A549 (cell line): ENCODE results near the gene ZSCAN25. TPM values are rescaled to one million over a fixed set of nuclear protein-coding genes. Genes with fewer than 3 reads are reported as not detected.

Experiments
- ATAC-seq, 2 experiments: fragments of 200-7000 bp in 1 of 2; fragments of >200 bp in 1 of 2; cut with Nextera tagmentation in 1 of 2; cut with Tn5 transposase in 1 of 2; 3 replicates each; pipeline versions ENCODE4 v1.8.0 to v1.9.1; 2018 to 2020; ENCODE audit warnings: mild to moderate bottlenecking in 1 of 2, moderate library complexity in 1 of 2
- CTCF ChIA-PET: fragments of 300-600 bp; sonication (Branson Sonifier 250); formaldehyde crosslinking; extraction: SDS; loops from one replicate; lab custom pipeline; 2021; ENCODE audit warnings: antibody characterized with exemption, inconsistent platforms; lab: Yijun Ruan, JAX
- POLR2A ChIA-PET: fragments of 350-600 bp; formaldehyde crosslinking; extraction: SDS; loops from one replicate; lab custom pipeline; 2021; ENCODE audit warnings: antibody characterized with exemption, inconsistent platforms; lab: Yijun Ruan, JAX
- DNase-seq, 2 experiments: peaks; one replicate each; pipeline versions ENCODE4 v3.0.0 to v3.0.0-alpha.2; 2011 to 2016; ENCODE audit warnings: low read depth in 1 of 2, low spot score in 1 of 2
- FAIRE-seq: peaks from 2 replicates; lab custom pipeline; 2011; peaks lifted over from hg19 to GRCh38; lab: Jason Lieb, UNC
- H3K27ac ChIP-seq, 2 experiments: fragments of >200 bp; sonication (Bioruptor Twin); formaldehyde crosslinking; 3 replicates each; pipeline ENCODE4 v1.5.1; 2016 to 2017
- H3K4me1 ChIP-seq: fragments of >200 bp; sonication (Bioruptor Twin); formaldehyde crosslinking; 3 replicates; pipeline ENCODE4 v1.6.1; 2016
- H3K4me2 ChIP-seq: fragments of >200 bp; sonication (Bioruptor Twin); formaldehyde crosslinking; 3 replicates; pipeline ENCODE4 v1.6.1; 2016
- H3K4me3 ChIP-seq: fragments of >200 bp; sonication (Bioruptor Twin); formaldehyde crosslinking; 3 replicates; pipeline ENCODE4 v1.5.1; 2016
- H3K9me3 ChIP-seq: fragments of >200 bp; sonication (Bioruptor Twin); formaldehyde crosslinking; 3 replicates; pipeline ENCODE4 v1.6.1; 2016
- CHD2 ChIP-seq: fragments of 150-350 bp; IDR thresholded peaks from 2 replicates; pipeline ENCODE4 v1.6.1; 2014; ENCODE audit warnings: low read length; ENCODE audit not compliant: partially characterized antibody
- CHD4 ChIP-seq: fragments of 200-600 bp; sonication (generic); IDR thresholded peaks from 2 replicates; pipeline ENCODE4 v1.6.1; 2016; ENCODE audit warnings: antibody characterized with exemption, mild to moderate bottlenecking, borderline replicate concordance
- EHMT2 ChIP-seq: fragments of 200-600 bp; sonication (generic); IDR thresholded peaks from 2 replicates; pipeline ENCODE4 v1.6.1; 2016; ENCODE audit warnings: antibody characterized with exemption, low read depth, mild to moderate bottlenecking, moderate library complexity
- FOXS1 ChIP-seq: fragments of 250-450 bp; sonication (Bioruptor Pico); IDR thresholded peaks from 2 replicates; pipeline ENCODE4 v1.5.0; 2020; ENCODE audit warnings: mild to moderate bottlenecking, moderate library complexity
- HDAC2 ChIP-seq: fragments of 200-600 bp; sonication (generic); IDR thresholded peaks from 2 replicates; pipeline ENCODE4 v1.6.1; 2016
- HOXB5 ChIP-seq: fragments of 250-450 bp; sonication (Bioruptor Pico); IDR thresholded peaks from 2 replicates; pipeline ENCODE4 v1.5.0; 2020; ENCODE audit warnings: mild to moderate bottlenecking, moderate library complexity
- JUN ChIP-seq, 2 experiments: fragments of >200 bp; sonication (Bioruptor Twin); formaldehyde crosslinking; IDR thresholded peaks; 2 replicates in 1 of 2; 3 replicates in 1 of 2; pipeline ENCODE4 v1.6.1; 2016 to 2017
- JUNB ChIP-seq: fragments of >200 bp; sonication (Bioruptor Twin); formaldehyde crosslinking; IDR thresholded peaks from 2 replicates; pipeline ENCODE4 v1.6.1; 2016
- KDM5A ChIP-seq: fragments of 200-600 bp; sonication (generic); IDR thresholded peaks from 2 replicates; pipeline ENCODE4 v1.6.1; 2016; ENCODE audit warnings: antibody characterized with exemption, mild to moderate bottlenecking
- RCOR1 ChIP-seq: fragments of 150-350 bp; IDR thresholded peaks from 2 replicates; pipeline ENCODE4 v1.6.1; 2014; ENCODE audit warnings: antibody characterized with exemption, low read length, low read depth
- SMC3 ChIP-seq: fragments of >200 bp; sonication (Bioruptor Twin); formaldehyde crosslinking; IDR thresholded peaks from 3 replicates; pipeline ENCODE4 v1.6.1; 2018; ENCODE audit warnings: inconsistent platforms
- SREBF2 ChIP-seq: fragments of 450-650 bp; IDR thresholded peaks from 2 replicates; pipeline ENCODE4 v1.6.1; 2014; ENCODE audit warnings: mild to moderate bottlenecking, moderate library complexity
- ZC3H11A ChIP-seq: fragments of 450-650 bp; IDR thresholded peaks from 2 replicates; pipeline ENCODE4 v1.6.1; 2014; ENCODE audit warnings: antibody characterized with exemption, mild to moderate bottlenecking
- WGBS: methylation state at CpG from one replicate; pipeline ENCODE4 v1.1.6; 2017; ENCODE audit errors: missing lambda C conversion rate; 5-methylcytosine and 5-hydroxymethylcytosine counted together
- polyA plus RNA-seq, 4 experiments: library from polyadenylated mRNA; depleted of rRNA in 3 of 4; stranded (reverse); fragments of >200 nt; fragmentation: RNase III in 1 of 4; extraction: RNeasy Plus Mini Kit Qiagen cat#74134 plus additional on column Dnase treatment in 1 of 4; gene quantifications; 2 replicates in 3 of 4; 3 replicates in 1 of 4; pipeline ENCODE4 v1.2.3, GENCODE V29; 2011 to 2017
- TF ChIP-seq, protein P1 (sequence below): fragments of 450-650 bp; IDR thresholded peaks from 2 replicates; pipeline ENCODE4 v1.6.1; 2014; ENCODE audit warnings: antibody characterized with exemption
- TF ChIP-seq, protein P2 (sequence below): IDR thresholded peaks from 2 replicates; pipeline ENCODE4 v1.6.1; 2012
- TF ChIP-seq, protein P3 (sequence below): fragments of 200-600 bp; sonication (generic); IDR thresholded peaks from 2 replicates; pipeline ENCODE4 v1.6.1; 2016; ENCODE audit warnings: antibody characterized with exemption, mild to moderate bottlenecking, moderate library complexity
- TF ChIP-seq, protein P4 (sequence below): fragments of >200 bp; sonication (Bioruptor Twin); formaldehyde crosslinking; IDR thresholded peaks from 3 replicates; pipeline ENCODE4 v1.5.1; 2016

Gene ZSCAN25
- polyA plus RNA-seq, 2 of the 4 experiments (the other 2 are of a cell fraction), result 7.5 to 9.3 TPM

DNA sequence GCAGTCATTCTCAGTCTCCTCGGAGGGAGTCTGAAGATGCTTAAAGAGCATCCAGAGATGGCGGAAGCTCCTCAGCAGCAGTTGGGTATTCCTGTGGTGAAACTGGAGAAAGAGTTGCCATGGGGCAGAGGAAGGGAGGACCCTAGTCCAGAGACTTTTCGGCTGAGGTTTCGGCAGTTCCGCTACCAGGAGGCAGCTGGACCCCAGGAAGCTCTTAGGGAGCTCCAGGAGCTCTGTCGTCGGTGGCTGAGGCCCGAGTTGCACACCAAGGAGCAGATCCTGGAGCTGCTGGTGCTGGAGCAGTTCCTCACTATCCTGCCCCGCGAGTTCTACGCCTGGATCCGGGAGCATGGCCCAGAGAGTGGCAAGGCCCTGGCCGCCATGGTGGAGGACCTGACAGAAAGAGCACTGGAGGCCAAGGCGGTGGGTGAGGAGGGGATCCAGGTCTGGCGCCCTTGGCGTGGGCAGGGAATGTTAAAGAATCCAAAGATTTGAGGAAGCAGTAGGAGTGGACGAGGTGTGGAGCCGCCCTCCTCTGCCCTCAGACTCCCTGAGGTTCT, 2.9 kb downstream of the ZSCAN25 start:
- FAIRE-seq (no peak), ATAC-seq (no peak), DNase-seq (no peak)
- H3K4me1 ChIP-seq, result peaks cover 20% of the 10 kb centered on the region
- WGBS, result 97% methylated on average over 18 of the region's 18 CpGs
- H3K4me2 ChIP-seq, result no peak overlapping the region
- H3K9me3 ChIP-seq, result no peaks in the 10 kb centered on the region
- POLR2A ChIA-PET, result interaction anchor here (1.4 kb wide), 1 partner anchor 300 kb away, joined by 3 read pairs; the partner anchor contains the start of gene TRIM4
- CTCF ChIA-PET, result no interaction called here
- H3K4me3 ChIP-seq, result no peak overlapping the region
- H3K27ac ChIP-seq, result no peak overlapping the region
- TF ChIP-seq CHD2 (no peak), CHD4 (no peak), HDAC2 (no peak), JUNB (no peak)
- TF ChIP-seq, protein P1, sequence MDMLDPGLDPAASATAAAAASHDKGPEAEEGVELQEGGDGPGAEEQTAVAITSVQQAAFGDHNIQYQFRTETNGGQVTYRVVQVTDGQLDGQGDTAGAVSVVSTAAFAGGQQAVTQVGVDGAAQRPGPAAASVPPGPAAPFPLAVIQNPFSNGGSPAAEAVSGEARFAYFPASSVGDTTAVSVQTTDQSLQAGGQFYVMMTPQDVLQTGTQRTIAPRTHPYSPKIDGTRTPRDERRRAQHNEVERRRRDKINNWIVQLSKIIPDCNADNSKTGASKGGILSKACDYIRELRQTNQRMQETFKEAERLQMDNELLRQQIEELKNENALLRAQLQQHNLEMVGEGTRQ, result no peak
- TF ChIP-seq, protein P2, sequence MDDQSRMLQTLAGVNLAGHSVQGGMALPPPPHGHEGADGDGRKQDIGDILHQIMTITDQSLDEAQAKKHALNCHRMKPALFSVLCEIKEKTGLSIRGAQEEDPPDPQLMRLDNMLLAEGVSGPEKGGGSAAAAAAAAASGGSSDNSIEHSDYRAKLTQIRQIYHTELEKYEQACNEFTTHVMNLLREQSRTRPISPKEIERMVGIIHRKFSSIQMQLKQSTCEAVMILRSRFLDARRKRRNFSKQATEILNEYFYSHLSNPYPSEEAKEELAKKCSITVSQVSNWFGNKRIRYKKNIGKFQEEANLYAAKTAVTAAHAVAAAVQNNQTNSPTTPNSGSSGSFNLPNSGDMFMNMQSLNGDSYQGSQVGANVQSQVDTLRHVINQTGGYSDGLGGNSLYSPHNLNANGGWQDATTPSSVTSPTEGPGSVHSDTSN, result no peak
- TF ChIP-seq, protein P3, sequence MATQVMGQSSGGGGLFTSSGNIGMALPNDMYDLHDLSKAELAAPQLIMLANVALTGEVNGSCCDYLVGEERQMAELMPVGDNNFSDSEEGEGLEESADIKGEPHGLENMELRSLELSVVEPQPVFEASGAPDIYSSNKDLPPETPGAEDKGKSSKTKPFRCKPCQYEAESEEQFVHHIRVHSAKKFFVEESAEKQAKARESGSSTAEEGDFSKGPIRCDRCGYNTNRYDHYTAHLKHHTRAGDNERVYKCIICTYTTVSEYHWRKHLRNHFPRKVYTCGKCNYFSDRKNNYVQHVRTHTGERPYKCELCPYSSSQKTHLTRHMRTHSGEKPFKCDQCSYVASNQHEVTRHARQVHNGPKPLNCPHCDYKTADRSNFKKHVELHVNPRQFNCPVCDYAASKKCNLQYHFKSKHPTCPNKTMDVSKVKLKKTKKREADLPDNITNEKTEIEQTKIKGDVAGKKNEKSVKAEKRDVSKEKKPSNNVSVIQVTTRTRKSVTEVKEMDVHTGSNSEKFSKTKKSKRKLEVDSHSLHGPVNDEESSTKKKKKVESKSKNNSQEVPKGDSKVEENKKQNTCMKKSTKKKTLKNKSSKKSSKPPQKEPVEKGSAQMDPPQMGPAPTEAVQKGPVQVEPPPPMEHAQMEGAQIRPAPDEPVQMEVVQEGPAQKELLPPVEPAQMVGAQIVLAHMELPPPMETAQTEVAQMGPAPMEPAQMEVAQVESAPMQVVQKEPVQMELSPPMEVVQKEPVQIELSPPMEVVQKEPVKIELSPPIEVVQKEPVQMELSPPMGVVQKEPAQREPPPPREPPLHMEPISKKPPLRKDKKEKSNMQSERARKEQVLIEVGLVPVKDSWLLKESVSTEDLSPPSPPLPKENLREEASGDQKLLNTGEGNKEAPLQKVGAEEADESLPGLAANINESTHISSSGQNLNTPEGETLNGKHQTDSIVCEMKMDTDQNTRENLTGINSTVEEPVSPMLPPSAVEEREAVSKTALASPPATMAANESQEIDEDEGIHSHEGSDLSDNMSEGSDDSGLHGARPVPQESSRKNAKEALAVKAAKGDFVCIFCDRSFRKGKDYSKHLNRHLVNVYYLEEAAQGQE, result no peak

DNA sequence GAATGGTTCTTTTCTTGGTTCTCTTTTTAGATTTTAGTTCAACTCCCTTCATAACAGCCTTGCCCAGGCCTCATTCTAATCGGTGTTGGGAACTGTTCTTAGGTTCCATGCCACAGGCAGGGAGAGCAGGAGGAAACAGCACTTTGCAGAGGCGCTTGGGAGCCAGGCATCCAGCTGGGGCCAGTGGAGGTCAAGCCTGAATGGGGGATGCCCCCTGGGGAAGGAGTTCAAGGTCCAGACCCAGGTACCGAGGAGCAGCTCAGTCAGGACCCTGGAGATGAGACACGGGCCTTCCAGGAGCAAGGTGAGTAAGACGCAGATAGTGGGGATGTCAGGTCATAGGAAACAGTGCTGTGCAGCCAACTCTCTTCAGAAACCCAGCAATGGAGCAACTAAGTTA, 4.5 kb downstream of the ZSCAN25 start:
- ChIA-PET POLR2A (no interaction called here), CTCF (interaction anchor here (0.6 to 1.5 kb wide), 3 partner anchors 10 to 1521 kb away, joined by 3 to 4 read pairs (median 3); no protein-coding TSS in a partner anchor)
- no peak for FAIRE-seq
- TF ChIP-seq EHMT2 (no peak), SMC3 (no peak), JUNB (no peak), HOXB5 (no peak), KDM5A (no peak), CHD2 (no peak), FOXS1 (CRISPR knock-in tag) (no peak), JUN (IDR thresholded peaks at IDR 0.05) (no peak), ZC3H11A (no peak), SREBF2 (no peak), RCOR1 (no peak)
- TF ChIP-seq, protein P3, result no peak
- TF ChIP-seq, protein P4, sequence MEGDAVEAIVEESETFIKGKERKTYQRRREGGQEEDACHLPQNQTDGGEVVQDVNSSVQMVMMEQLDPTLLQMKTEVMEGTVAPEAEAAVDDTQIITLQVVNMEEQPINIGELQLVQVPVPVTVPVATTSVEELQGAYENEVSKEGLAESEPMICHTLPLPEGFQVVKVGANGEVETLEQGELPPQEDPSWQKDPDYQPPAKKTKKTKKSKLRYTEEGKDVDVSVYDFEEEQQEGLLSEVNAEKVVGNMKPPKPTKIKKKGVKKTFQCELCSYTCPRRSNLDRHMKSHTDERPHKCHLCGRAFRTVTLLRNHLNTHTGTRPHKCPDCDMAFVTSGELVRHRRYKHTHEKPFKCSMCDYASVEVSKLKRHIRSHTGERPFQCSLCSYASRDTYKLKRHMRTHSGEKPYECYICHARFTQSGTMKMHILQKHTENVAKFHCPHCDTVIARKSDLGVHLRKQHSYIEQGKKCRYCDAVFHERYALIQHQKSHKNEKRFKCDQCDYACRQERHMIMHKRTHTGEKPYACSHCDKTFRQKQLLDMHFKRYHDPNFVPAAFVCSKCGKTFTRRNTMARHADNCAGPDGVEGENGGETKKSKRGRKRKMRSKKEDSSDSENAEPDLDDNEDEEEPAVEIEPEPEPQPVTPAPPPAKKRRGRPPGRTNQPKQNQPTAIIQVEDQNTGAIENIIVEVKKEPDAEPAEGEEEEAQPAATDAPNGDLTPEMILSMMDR, result no peak
- Histone ChIP-seq H3K4me1 (peaks cover 16% of the 10 kb centered on the region), H3K4me3 (no peak overlapping the region), H3K27ac (no peak overlapping the region), H3K4me2 (no peak overlapping the region), H3K9me3 (no peaks in the 10 kb centered on the region)
- DNase-seq, result no peak
- ATAC-seq, result no peak
- 94% methylated on average over 5 of the region's 5 CpGs for WGBS
